Activated naive CD8-positive, alpha-beta T cell treated with anti-CD3 and anti-CD28 coated beads, Interleukin-2, amount 50 U/mL, for 24 hours (primary cell): Measurements from ENCODE around the gene C1S.
"Not testable (repeated sequence)": the region's sequence is repeated elsewhere in the genome, so short reads cannot be mapped to it uniquely, and the experiment has no call there.

Source experiments
- ATAC-seq: fragments of 150-1000 bp; cut with Tn5 transposase; one replicate; pipeline ENCODE4 v1.10.0; 2021
- DNase-seq: peaks from one replicate; pipeline ENCODE4 v3.0.0; 2021
- H3K27ac Mint-ChIP-seq: one replicate; pipeline ENCODE4 v1.8.0; 2021; ENCODE audit warnings: mild to moderate bottlenecking, mixed read lengths
- H3K27me3 Mint-ChIP-seq: one replicate; pipeline ENCODE4 v1.8.0; 2021; ENCODE audit warnings: mixed read lengths
- H3K36me3 Mint-ChIP-seq: one replicate; pipeline ENCODE4 v1.8.0; 2021; ENCODE audit warnings: low read depth, mixed read lengths
- H3K4me1 Mint-ChIP-seq: one replicate; pipeline ENCODE4 v1.8.0; 2021; ENCODE audit warnings: mixed read lengths
- H3K4me3 Mint-ChIP-seq: one replicate; pipeline ENCODE4 v1.8.0; 2021; ENCODE audit warnings: mild to moderate bottlenecking, moderate library complexity, mixed read lengths
- H3K9me3 Mint-ChIP-seq: one replicate; pipeline ENCODE4 v1.8.0; 2021; ENCODE audit warnings: mixed read lengths

Gene C1S

DNA sequence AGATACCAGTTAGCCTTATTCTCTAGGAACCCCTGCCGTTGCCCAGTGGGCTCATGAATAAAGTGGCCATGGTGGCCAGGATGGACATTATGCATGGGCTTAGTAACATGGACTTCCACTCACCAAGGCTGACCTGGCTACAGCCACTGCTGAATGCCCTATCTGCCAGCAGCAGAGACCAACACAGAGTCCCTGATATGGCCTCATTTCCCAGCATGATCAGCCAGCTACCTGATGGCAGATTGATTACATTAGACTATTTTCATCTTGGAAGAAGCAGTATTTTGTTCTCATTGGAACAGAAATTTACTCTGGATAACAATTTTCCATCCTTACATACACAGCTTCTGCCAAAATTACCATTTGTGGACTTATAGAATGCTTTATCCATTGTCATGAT, 26.1 kb upstream of the C1S start:
- ATAC-seq, result no peak
- no peak for DNase-seq
- Mint-ChIP-seq H3K4me1 (no peaks in the 10 kb centered on the region), H3K27ac (no peak overlapping the region), H3K27me3 (peaks cover 2% of the 10 kb centered on the region), H3K4me3 (no peak overlapping the region), H3K36me3 (no peaks in the 10 kb centered on the region), H3K9me3 (no peaks in the 10 kb centered on the region)

DNA sequence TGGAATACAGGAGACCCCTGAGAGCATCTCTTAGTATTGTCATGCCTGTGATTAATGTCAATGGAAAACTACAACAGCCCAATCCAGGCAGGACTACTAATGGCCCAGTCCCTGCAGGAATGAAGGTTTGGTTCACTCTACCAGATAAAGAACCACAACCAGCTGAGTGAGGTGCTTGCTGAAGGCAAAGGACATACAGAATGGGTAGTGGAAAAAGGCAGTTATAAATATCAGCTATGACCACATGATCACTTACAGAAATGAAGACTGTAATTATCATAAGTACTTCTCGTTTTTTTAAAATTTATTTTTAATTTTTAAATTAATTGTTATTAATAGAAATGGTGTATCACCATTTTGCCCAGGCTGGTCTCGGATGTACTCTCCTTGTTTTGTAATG, 25.1 kb upstream of the C1S start:
- Mint-ChIP-seq H3K27ac (no peak overlapping the region), H3K4me1 (no peaks in the 10 kb centered on the region), H3K27me3 (peaks cover 2% of the 10 kb centered on the region), H3K36me3 (no peaks in the 10 kb centered on the region), H3K4me3 (no peak overlapping the region), H3K9me3 (no peaks in the 10 kb centered on the region)
- DNase-seq (no peak), ATAC-seq (no peak)

DNA sequence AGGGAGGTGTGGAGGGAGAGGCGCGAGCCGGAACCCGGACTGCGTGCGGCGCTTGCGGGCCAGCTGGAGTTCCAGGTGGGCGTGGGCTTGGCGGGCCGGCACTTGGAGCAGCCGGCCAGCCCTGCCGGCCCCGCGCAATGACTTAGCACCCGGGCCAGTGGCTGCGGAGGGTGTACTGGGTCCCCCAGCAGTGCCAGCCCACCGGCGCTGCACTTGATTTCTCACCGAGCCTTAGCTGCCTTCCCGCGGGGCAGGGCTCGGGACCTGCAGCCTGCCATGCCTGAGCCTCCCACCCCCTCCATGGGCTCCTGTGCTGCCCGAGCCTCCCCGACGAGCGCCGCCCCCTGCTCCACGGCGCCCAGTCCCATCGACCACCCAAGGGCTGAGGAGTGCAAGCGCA, 23.1 kb upstream of the C1S start:
- DNase-seq, H3K27ac Mint-ChIP-seq, H3K4me1 Mint-ChIP-seq, H3K36me3 Mint-ChIP-seq, H3K9me3 Mint-ChIP-seq, H3K27me3 Mint-ChIP-seq, ATAC-seq, H3K4me3 Mint-ChIP-seq: not testable (repeated sequence)

DNA sequence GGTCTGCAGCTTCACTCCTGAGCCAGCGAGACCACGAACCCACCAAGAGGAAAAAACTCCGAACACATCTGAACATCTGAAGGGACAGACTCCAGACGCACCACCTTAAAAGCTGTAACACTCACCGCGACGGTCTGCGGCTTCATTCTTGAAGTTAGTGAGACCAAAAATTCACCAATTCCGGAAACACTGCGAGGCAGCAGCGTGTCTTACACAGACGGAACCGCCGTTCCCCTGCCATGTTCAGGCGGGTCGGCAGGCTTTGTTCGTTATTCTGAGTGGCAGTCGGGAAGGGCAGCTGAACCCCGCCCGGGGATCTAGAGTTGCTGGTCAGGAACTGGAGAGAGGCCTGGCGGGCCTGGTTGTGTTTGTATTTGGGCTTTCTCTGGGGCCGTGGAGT, 21.9 kb upstream of the C1S start:
- ATAC-seq (no peak), DNase-seq (no peak)
- Mint-ChIP-seq H3K36me3 (no peaks in the 10 kb centered on the region), H3K27ac (peak overlapping the region; percentile 32), H3K4me3 (no peak overlapping the region), H3K4me1 (no peaks in the 10 kb centered on the region), H3K27me3 (no peaks in the 10 kb centered on the region), H3K9me3 (no peaks in the 10 kb centered on the region)

DNA sequence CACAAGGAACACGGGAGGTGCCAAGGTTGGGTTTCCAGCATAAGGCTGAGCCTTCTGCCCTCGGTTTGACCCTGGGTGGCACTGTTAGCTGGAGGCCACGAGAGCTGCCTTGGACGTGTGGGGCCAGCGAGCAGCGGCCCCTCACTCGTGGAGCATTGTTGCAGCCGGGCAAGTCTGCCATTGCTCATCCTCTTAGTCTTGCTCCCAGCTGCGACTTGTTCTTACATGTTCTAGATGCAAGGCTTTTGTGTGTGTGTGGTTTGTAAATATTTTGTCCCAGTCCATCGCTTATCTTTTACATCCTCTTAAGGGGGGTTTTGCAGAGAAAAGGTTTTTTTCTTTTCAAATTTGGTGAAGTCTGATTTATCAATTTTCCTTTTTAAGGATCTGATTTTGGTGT, 21.1 kb upstream of the C1S start:
- Mint-ChIP-seq H3K4me3 (no peak overlapping the region), H3K36me3 (no peaks in the 10 kb centered on the region), H3K4me1 (no peaks in the 10 kb centered on the region), H3K27ac (no peak overlapping the region), H3K27me3 (no peaks in the 10 kb centered on the region), H3K9me3 (no peaks in the 10 kb centered on the region)
- no peak for ATAC-seq
- no peak for DNase-seq

DNA sequence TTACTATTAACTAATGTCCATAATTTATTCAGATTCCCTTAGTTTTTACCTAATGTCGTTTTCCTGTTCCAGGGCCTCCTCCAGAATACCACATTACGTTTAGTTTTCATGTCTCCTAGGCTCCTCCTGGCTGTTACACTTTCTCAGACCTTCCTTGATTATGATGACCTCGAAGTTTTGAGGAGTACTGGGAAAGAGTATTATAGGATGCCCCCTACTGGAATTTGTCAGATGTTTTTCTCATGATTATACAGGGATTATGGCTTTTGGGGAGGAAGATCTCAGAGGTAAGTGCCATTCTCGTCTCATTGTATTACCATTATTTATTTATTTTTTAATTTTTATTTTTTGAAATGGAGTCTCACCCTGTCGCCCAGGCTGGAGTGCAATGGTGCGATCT, 17.7 kb upstream of the C1S start:
- Mint-ChIP-seq H3K36me3 (no peaks in the 10 kb centered on the region), H3K27me3 (no peaks in the 10 kb centered on the region), H3K4me1 (peaks cover 6% of the 10 kb centered on the region), H3K27ac (no peak overlapping the region), H3K4me3 (no peak overlapping the region), H3K9me3 (no peaks in the 10 kb centered on the region)
- no peak for ATAC-seq
- DNase-seq, result no peak

DNA sequence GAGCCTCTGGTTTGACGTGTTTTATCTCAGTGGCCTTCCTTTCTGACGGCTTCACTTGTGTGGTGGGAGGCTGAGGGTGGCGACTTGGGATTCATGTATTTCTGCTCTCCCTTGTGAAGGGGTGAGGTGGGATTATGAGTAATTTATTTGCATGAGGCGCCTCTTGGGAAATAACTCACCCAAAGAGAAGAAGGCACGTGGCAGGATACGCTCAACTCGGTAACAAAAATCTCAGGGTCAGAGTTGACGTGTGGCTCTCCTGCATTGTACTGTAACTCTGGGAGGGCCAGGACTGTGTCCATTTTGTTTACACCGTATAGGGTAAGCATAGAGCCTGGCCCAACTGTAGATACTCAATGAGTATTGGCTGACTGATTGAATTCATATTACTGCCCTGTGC, 14.6 kb upstream of the C1S start:
- DNase-seq (no peak), ATAC-seq (no peak)
- no peak overlapping the region for H3K4me3 Mint-ChIP-seq
- no peaks in the 10 kb centered on the region for H3K36me3 Mint-ChIP-seq
- H3K9me3 Mint-ChIP-seq, result no peaks in the 10 kb centered on the region
- H3K4me1 Mint-ChIP-seq, result peaks cover 6% of the 10 kb centered on the region
- no peak overlapping the region for H3K27ac Mint-ChIP-seq
- peaks cover 2% of the 10 kb centered on the region for H3K27me3 Mint-ChIP-seq

DNA sequence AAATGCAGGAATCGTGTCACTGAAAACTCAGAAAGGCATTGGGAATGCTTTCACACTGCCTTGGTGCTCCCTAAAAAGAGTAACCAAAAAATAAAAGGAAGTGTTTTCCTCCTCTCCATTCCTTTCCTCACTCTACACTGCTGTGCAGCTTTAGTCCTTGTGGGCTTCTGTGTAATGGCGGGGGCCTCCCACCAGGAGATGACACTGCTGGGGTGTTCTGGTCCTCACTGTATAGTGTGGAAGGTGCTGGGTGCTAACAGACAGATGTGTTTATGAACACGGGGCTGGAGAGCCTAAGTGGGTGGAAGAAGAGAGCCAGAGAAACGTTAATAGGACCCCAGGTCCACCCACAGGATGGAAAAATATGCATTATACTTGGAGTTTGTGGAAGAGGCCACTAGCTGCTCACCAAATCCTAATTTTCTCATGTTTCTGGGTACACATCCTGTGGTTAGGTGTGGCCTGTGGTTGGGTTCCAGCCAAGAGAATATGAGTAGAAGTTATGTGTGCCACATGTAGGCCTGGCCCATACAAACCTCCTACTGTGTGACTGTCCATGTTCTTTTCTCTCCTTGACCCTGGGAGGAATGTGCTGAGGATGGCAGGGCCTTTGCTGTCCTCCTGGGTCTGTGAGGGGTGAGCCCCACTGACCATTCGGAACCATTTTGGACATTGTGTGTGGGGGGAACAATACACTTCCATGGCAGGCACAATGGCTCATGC, 14.0 kb upstream of the C1S start:
- H3K36me3 Mint-ChIP-seq, result no peaks in the 10 kb centered on the region
- no peak overlapping the region for H3K27ac Mint-ChIP-seq
- DNase-seq (no peak), ATAC-seq (no peak)
- no peak overlapping the region for H3K4me3 Mint-ChIP-seq
- peaks cover 6% of the 10 kb centered on the region for H3K4me1 Mint-ChIP-seq
- H3K9me3 Mint-ChIP-seq, result no peaks in the 10 kb centered on the region
- H3K27me3 Mint-ChIP-seq, result peaks cover 4% of the 10 kb centered on the region

DNA sequence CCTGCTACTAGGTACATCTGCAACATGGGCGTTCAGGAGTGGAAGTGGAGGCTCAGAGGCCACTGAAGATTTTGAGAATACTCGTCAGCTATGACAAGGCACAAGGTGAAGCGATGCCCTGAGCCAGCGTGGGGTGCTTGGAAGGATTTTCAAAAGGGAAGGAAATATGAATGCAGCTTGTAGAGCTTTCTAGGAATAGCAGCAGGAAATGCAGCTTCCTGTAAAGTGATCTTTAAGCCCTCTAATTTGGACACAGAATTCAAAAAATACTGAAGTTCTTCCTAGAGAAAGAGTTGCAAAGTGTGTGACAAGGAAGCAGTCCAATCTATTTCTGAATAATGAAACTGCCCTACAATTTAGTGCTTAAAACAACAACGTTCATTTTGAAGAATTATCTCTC, 13.2 kb upstream of the C1S start:
- H3K27ac Mint-ChIP-seq, result no peak overlapping the region
- H3K27me3 Mint-ChIP-seq, result peaks cover 4% of the 10 kb centered on the region
- ATAC-seq, result no peak
- H3K9me3 Mint-ChIP-seq, result no peaks in the 10 kb centered on the region
- no peak for DNase-seq
- H3K4me1 Mint-ChIP-seq, result peaks cover 6% of the 10 kb centered on the region
- no peak overlapping the region for H3K4me3 Mint-ChIP-seq
- no peaks in the 10 kb centered on the region for H3K36me3 Mint-ChIP-seq

DNA sequence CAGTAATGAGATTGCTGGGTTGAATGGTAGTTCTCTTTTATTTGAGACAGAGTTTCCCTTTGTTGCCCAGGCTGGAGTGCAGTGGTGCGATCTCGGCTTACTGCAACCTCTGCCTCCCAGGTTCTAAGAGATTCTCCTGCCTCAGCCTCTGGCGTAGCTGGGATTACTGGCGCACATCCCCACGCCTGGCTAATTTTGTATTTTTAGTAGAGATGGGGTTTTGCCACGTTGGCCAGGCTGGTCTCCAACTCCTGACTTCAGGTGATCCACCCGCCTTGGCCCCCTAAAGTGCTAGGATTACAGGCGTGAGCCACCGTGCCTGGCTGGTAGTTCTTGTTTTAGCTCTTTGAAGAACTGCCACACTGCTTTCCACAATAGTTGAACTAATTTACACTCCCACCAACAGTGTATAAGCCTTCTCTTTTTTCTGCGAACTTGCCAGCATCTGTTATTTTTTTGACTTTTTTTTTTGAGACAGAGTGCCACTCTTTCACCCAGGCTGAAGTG, 11.0 kb upstream of the C1S start:
- H3K9me3 Mint-ChIP-seq, DNase-seq, H3K36me3 Mint-ChIP-seq, ATAC-seq, H3K27ac Mint-ChIP-seq, H3K4me1 Mint-ChIP-seq, H3K4me3 Mint-ChIP-seq: not testable (repeated sequence)
- peaks cover 10% of the 10 kb centered on the region for H3K27me3 Mint-ChIP-seq

DNA sequence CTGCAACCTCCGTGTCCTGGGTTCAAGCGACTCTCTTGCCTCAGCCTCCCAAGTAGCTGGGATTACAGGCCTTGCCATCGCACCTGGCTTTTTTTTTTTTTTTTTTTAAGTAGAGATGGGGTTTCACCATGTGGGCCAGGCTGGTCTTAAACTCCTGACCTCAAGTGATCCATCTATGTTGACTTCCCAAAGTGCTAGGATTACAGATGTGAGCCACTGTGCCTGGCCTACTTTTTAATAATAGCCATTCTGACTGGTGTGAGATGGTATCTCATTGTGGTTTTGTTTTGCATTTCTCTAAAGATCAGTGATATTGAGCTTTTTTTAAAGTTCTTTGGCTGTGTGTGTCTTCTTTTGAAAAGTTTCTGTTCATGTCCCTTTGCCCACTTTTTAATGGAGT, 10.5 kb upstream of the C1S start:
- DNase-seq, H3K27ac Mint-ChIP-seq, H3K36me3 Mint-ChIP-seq, H3K4me3 Mint-ChIP-seq, H3K4me1 Mint-ChIP-seq, H3K9me3 Mint-ChIP-seq, ATAC-seq: not testable (repeated sequence)
- peaks cover 13% of the 10 kb centered on the region for H3K27me3 Mint-ChIP-seq

DNA sequence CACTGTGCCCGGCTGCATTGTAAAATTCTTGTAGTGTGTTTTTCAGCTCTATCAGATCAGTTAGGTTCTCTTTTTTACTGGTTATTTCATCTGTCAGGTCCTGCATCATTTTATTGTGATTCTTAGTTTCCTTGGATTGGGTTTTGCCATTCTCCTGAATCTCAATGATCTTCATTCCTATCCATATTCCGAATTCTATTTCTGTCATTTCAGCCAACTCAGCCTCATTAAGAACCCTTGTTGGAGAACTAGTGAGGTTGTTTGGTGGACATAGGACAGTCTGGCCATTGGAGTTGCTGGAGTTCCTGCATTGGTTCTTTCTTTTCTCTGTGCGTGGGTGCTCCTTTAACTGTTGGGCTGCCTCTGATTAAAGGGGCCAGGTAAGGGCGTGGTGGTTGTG, 5.6 kb upstream of the C1S start:
- DNase-seq (no peak), ATAC-seq (no peak)
- Mint-ChIP-seq H3K4me3 (no peak overlapping the region), H3K27ac (no peak overlapping the region), H3K36me3 (no peaks in the 10 kb centered on the region), H3K4me1 (no peaks in the 10 kb centered on the region), H3K27me3 (peaks cover 12% of the 10 kb centered on the region), H3K9me3 (no peaks in the 10 kb centered on the region)

DNA sequence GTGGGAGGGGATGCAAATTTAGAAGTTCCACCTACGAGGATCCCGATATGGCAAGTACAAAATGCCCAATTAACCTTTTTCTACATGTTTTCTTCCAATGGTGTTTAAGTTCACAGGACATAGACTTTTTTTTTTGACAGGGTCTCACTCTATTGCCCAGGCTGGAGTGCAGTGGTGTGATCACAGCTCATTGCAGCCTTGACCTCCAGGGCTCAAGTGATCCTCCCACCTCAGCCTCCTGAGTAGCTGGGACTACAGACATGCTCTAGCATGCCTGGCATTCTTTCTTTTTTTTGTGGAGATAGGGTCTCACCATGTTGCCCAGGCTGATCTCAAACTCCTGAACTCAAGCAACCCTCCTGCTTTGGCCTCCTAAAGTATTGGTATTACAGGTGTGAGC, 4.8 kb upstream of the C1S start:
- not testable (repeated sequence) for H3K9me3 Mint-ChIP-seq, H3K36me3 Mint-ChIP-seq, H3K27ac Mint-ChIP-seq, DNase-seq, ATAC-seq, H3K4me3 Mint-ChIP-seq, H3K4me1 Mint-ChIP-seq
- peaks cover 15% of the 10 kb centered on the region for H3K27me3 Mint-ChIP-seq

DNA sequence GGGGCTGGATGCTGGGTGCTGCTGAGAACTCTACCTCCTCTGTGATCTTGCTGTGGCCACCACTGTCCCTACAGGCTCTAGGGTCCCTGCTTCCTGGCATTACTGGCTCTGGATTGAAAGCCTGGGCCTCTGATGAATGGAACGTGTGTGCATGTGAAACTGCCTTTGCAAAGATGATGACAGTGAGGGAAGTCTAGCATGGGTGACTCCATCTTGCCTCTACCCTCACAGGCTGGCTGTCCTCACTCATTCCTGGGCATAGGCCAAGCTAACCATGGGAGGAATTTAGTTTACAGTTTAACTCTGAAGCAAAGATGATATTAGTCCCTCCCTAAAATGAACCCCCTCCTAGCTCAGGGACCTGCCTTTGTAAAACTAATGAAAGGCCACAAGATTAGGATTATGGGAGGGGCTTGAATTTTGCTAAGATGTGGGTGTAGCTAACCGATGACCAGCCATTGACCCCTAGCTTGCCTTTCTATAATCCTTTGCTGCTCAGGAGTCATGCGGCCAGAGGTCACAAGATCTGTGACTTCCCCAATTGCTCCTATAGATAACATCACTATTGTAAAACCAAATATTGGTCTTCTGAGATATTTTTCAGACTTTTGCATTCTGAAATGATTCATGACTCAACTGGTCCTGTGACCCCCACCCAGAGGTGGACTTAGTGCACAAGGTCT, 2.2 kb upstream of the C1S start:
- no peak overlapping the region for H3K27ac Mint-ChIP-seq
- H3K27me3 Mint-ChIP-seq, result peaks cover 12% of the 10 kb centered on the region
- H3K36me3 Mint-ChIP-seq, result no peaks in the 10 kb centered on the region
- DNase-seq (no peak), ATAC-seq (no peak)
- H3K4me1 Mint-ChIP-seq, result no peaks in the 10 kb centered on the region
- H3K9me3 Mint-ChIP-seq, result no peaks in the 10 kb centered on the region
- H3K4me3 Mint-ChIP-seq, result no peak overlapping the region

DNA sequence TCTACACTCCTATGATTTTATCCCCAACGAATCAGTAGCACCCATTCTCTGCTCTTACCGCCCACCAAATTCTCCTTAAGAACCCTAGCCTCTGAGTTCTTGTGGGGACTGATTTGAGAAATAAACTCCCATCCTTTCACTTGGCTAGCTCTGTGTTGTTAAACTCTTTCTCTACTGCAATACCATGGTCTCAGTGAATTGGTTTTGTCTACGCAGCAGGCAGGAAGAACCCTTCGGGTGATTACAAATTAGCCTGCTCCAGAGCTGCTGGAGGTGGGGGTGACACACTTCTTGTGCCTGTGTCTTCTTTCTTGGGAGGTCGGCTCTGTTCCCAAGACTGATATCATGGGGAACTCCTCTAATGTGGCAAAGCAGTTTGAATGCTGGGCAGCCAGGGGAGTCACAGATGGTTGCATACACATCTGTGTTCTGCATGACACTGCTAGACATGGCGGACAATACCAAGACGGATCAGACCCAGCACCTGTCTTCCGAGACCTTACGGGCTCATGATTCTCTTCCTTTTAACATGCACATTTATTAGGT, 1.6 kb upstream of the C1S start:
- no peaks in the 10 kb centered on the region for H3K36me3 Mint-ChIP-seq
- H3K27me3 Mint-ChIP-seq, result peaks cover 12% of the 10 kb centered on the region
- H3K9me3 Mint-ChIP-seq, result no peaks in the 10 kb centered on the region
- DNase-seq (no peak), ATAC-seq (no peak)
- no peak overlapping the region for H3K4me3 Mint-ChIP-seq
- no peaks in the 10 kb centered on the region for H3K4me1 Mint-ChIP-seq
- H3K27ac Mint-ChIP-seq, result no peak overlapping the region
